Neural cell (in vitro differentiated cells): Measurements from ENCODE around the gene FARP1.

Experiments used
- EP300 ChIP-seq: fragments of 450-650 bp; conservative IDR thresholded peaks from 2 replicates; pipeline ENCODE4 v1.6.1; 2014; ENCODE audit warnings: antibody characterized with exemption, mild to moderate bottlenecking, moderate library complexity; ENCODE audit not compliant: poor library complexity, severe bottlenecking
- POLR2AphosphoS5 ChIP-seq: IDR thresholded peaks from 2 replicates; pipeline ENCODE4 v1.6.1; 2012
- RAD21 ChIP-seq: fragments of 450-650 bp; conservative IDR thresholded peaks from 2 replicates; pipeline ENCODE4 v1.6.1; 2014; ENCODE audit warnings: antibody characterized with exemption, mild to moderate bottlenecking, moderate library complexity
- TF ChIP-seq, protein P1 (sequence below): fragments of 450-650 bp; IDR thresholded peaks from 2 replicates; pipeline ENCODE4 v1.5.1; 2014; ENCODE audit warnings: antibody characterized with exemption, mild to moderate bottlenecking, moderate library complexity; ENCODE audit not compliant: poor library complexity, severe bottlenecking

DNA sequence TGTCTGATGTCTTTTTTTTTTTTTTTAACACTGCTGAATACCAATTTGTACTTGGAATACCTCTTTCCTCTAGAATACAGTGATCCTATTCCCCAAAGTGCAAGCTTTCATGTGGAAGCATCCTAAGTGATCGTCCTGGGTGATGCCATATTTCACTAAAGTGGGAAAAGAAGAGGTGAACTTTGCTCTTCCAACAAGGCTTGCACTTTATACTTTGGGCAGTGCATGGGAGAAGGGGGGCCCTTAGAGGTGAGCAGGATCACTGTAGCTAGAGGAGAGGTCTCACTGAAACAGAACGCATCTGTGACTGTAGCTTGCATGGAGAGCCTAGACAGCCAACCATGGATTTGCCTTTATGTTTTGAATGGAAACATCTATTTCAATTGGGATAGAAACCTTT is 260.2 kb downstream of the FARP1 start:
- TF ChIP-seq EP300: no peak
- TF ChIP-seq RAD21: no peak
- TF ChIP-seq, protein P1, sequence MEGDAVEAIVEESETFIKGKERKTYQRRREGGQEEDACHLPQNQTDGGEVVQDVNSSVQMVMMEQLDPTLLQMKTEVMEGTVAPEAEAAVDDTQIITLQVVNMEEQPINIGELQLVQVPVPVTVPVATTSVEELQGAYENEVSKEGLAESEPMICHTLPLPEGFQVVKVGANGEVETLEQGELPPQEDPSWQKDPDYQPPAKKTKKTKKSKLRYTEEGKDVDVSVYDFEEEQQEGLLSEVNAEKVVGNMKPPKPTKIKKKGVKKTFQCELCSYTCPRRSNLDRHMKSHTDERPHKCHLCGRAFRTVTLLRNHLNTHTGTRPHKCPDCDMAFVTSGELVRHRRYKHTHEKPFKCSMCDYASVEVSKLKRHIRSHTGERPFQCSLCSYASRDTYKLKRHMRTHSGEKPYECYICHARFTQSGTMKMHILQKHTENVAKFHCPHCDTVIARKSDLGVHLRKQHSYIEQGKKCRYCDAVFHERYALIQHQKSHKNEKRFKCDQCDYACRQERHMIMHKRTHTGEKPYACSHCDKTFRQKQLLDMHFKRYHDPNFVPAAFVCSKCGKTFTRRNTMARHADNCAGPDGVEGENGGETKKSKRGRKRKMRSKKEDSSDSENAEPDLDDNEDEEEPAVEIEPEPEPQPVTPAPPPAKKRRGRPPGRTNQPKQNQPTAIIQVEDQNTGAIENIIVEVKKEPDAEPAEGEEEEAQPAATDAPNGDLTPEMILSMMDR: no peak
- no peak for TF ChIP-seq POLR2AphosphoS5
